MCF 10A (cell line): ENCODE measurements around the gene MGAT1. TPM values are rescaled to one million over a fixed set of nuclear protein-coding genes. Genes with fewer than 3 reads are reported as not detected.

Experiments
- BruUV-seq: library from RNA; stranded (reverse); fragments of 400-500 nt; replicated peaks from 2 replicates; lab custom pipeline; 2021; lab: Mats Ljungman, UMichigan
- CTCF ChIA-PET: fragments of 300-600 bp; sonication (Branson Sonifier 250); formaldehyde crosslinking; extraction: SDS; loops from one replicate; lab custom pipeline; 2021; ENCODE audit warnings: antibody characterized with exemption, inconsistent platforms; lab: Yijun Ruan, JAX
- POLR2A ChIA-PET: fragments of 300-600, 350-650 bp; sonication (Branson Sonifier 250); formaldehyde crosslinking; extraction: SDS; loops from one replicate; lab custom pipeline; 2020; ENCODE audit warnings: antibody characterized with exemption, inconsistent platforms; lab: Yijun Ruan, JAX
- DNase-seq: peaks from one replicate; pipeline ENCODE4 v3.0.0-alpha.2; 2018; ENCODE audit not compliant: unreplicated experiment
- H3K27ac Mint-ChIP-seq: one replicate; pipeline ENCODE4 v1.8.0; 2022; ENCODE audit warnings: mild to moderate bottlenecking, low read depth, mixed read lengths; ENCODE audit not compliant: unreplicated experiment
- H3K27me3 Mint-ChIP-seq: one replicate; pipeline ENCODE4 v1.8.0; 2022; ENCODE audit warnings: mixed read lengths; ENCODE audit not compliant: insufficient read depth, unreplicated experiment
- H3K36me3 Mint-ChIP-seq: one replicate; pipeline ENCODE4 v1.8.0; 2022; ENCODE audit warnings: mild to moderate bottlenecking, moderate library complexity, mixed read lengths; ENCODE audit not compliant: insufficient read depth, unreplicated experiment
- H3K4me1 Mint-ChIP-seq: one replicate; pipeline ENCODE4 v1.8.0; 2022; ENCODE audit warnings: mixed read lengths; ENCODE audit not compliant: insufficient read depth, unreplicated experiment
- H3K4me3 Mint-ChIP-seq: one replicate; pipeline ENCODE4 v1.8.0; 2022; ENCODE audit warnings: mild to moderate bottlenecking, moderate library complexity, mixed read lengths; ENCODE audit not compliant: unreplicated experiment
- H3K9me3 Mint-ChIP-seq: one replicate; pipeline ENCODE4 v1.8.0; 2022; ENCODE audit warnings: mixed read lengths; ENCODE audit not compliant: unreplicated experiment
- CTCF ChIP-seq: fragments of 200-600 bp; IDR thresholded peaks from one replicate; pipeline ENCODE4 v1.8.0; 2022; ENCODE audit warnings: antibody characterized with exemption, mild to moderate bottlenecking; ENCODE audit not compliant: unreplicated experiment
- intact Hi-C: fragments of 100-400 bp; cut with micrococcal nuclease; formaldehyde crosslinking; loops from 2 replicates; pipeline ENCODE4 v1.14.1; 2022
- total RNA-seq: library from RNA; stranded (reverse); gene quantifications from 2 replicates; pipeline ENCODE4 v1.2.3, GENCODE V29; 2022

MGAT1 gene
- total RNA-seq, 1 experiment from 2014 or later = 135 TPM

GRCh38 chr5:180832638-180833068 is 30.0 kb upstream of the MGAT1 start:
- ChIA-PET POLR2A (interaction anchor here (1.4 kb wide), 1 partner anchor 36 kb away, joined by 3 read pairs; no protein-coding TSS in a partner anchor), CTCF (no interaction called here)
- no peak for DNase-seq
- TF ChIP-seq CTCF = no peak
- BruUV-seq = TSS peak; percentile 60
- peaks cover 14% of the 10 kb centered on the region for H3K9me3 Mint-ChIP-seq
- H3K4me3 Mint-ChIP-seq = peak overlapping the region; percentile 93
- intact Hi-C loops = no loop called here
- no peaks in the 10 kb centered on the region for H3K27me3 Mint-ChIP-seq
- no peak overlapping the region for H3K27ac Mint-ChIP-seq
- H3K36me3 Mint-ChIP-seq = peaks cover 21% of the 10 kb centered on the region
- H3K4me1 Mint-ChIP-seq = peaks cover 12% of the 10 kb centered on the region

- intact Hi-C loops = loop anchor here (1.0 kb wide), 1 partner anchor 29 kb away; no protein-coding TSS in a partner anchor
These were observed 28.8 kb upstream of the MGAT1 start for GRCh38 chr5:180831139-180832093.

GRCh38 chr5:180830253-180831138 is 27.9 kb upstream of the MGAT1 start:
- ChIA-PET CTCF (interaction anchor here (0.7 to 1.6 kb wide), 7 partner anchors 12 to 263 kb away, joined by 3 to 10 read pairs (median 4); no protein-coding TSS in a partner anchor), POLR2A (interaction anchor here (0.5 to 2.9 kb wide), 6 partner anchors 11 to 415 kb away, joined by 3 to 12 read pairs (median 4); partner anchors contain the start of gene ZFP62)
- Mint-ChIP-seq H3K4me1 (peaks cover 24% of the 10 kb centered on the region), H3K4me3 (peak overlapping the region; percentile 93), H3K27ac (peak overlapping the region; percentile 96), H3K36me3 (peaks cover 21% of the 10 kb centered on the region), H3K27me3 (no peaks in the 10 kb centered on the region), H3K9me3 (peaks cover 14% of the 10 kb centered on the region)
- TF ChIP-seq CTCF = no peak
- BruUV-seq = no TSS peak
- peak; percentile 50 for DNase-seq
- intact Hi-C loops = loop anchor here (1.0 kb wide), 1 partner anchor 30 kb away; no protein-coding TSS in a partner anchor

More at GRCh38 chr5:180831139-180832093, 28.8 kb upstream of the MGAT1 start:
- POLR2A ChIA-PET = interaction anchor here (0.7 to 2.9 kb wide), 4 partner anchors 10 to 37 kb away, joined by 3 to 12 read pairs (median 5); partner anchors contain the start of gene ZFP62
- Mint-ChIP-seq H3K27me3 (no peaks in the 10 kb centered on the region), H3K4me3 (peak overlapping the region; percentile 93), H3K9me3 (peaks cover 14% of the 10 kb centered on the region), H3K27ac (peak overlapping the region; percentile 96), H3K36me3 (peaks cover 21% of the 10 kb centered on the region), H3K4me1 (peaks cover 15% of the 10 kb centered on the region)
- BruUV-seq = TSS peak; percentile 71
- DNase-seq = peak; percentile 70
- no peak for TF ChIP-seq CTCF
- CTCF ChIA-PET = interaction anchor here (0.7 to 1.0 kb wide), 2 partner anchors 18 to 262 kb away, joined by 3 to 4 read pairs; no protein-coding TSS in a partner anchor
